MV-4-11 (cell line): ENCODE measurements around the gene RSF1.

Experiments used
- DNase-seq: peaks from one replicate; lab custom pipeline; 2025; lab: John Stamatoyannopoulos, UW

Gene RSF1

DNA sequence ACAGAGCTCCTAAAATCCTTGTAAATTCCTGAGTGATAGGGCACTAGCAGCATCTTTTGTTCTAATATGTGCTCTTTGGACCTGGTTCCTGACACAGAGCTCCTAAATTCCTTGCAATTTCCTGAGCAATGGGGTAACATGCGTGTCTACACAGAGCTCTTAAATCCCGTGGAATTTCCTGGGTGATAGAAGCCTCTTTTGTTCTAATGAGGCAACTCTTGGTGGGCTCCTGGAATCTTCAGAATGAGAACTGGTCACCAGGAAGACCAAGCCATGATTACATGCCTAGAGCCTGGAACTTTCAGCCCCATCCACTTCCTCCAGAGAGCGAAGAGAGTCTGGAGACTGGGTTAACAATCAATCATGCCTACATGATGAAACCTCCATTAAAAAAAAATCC lies 19.0 kb downstream of the RSF1 start:
- no peak for DNase-seq

DNA sequence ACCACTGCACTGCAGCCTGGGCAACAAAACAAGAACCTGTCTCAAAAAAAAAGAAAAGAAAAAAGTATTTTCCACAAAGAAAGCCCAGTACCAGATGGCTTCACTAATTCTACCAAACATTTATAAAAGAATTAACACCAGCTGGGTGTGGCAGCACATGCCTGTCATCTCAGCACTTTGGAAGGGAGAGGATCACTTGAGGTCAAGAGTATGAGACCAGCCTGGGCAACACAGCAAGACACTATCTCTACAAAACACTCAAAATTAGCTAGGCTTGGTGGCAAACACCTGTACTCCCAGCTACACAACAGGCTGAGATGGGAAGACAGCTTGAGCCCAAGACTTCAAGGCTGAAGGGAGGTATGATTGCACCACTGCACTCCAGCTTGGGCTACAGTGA lies 20.1 kb downstream of the RSF1 start:
- DNase-seq, result no peak

DNA sequence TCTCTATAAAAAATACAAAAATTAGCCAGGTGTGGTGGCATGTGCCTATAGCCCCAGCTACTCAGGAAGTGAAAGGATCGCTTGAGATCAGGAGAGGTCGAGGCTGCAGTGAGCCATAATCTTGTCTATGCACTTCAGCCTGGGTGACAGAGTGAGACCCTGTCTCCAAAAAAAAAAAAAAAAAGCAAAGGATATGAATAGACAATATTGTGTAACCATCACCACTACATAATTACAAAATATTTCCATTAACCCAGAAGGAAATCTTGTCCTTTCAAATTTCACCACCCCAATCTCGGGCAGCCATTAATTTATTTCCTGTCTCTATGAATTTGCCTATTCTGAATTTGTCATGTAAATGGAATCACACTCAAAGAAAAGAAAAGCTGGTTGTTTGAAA lies 21.2 kb downstream of the RSF1 start:
- no peak for DNase-seq

DNA sequence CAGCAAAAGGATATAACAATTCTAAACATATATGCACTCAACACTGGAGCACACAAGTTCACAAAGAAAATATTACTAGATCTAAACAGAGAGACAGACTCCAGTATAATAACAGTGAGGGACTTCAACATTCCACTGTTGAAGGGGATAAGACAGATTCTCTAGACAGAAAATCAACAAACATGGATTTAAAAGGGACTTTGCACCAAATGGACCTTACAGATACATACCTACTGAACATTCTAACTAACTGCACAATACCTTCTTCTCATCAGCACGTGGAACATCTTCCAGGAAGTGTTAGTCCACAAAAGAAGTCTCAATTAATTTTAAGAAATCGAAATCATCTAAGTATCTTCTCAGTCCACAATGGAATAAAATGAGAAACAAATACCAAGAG lies 26.6 kb downstream of the RSF1 start:
- DNase-seq, result no peak

DNA sequence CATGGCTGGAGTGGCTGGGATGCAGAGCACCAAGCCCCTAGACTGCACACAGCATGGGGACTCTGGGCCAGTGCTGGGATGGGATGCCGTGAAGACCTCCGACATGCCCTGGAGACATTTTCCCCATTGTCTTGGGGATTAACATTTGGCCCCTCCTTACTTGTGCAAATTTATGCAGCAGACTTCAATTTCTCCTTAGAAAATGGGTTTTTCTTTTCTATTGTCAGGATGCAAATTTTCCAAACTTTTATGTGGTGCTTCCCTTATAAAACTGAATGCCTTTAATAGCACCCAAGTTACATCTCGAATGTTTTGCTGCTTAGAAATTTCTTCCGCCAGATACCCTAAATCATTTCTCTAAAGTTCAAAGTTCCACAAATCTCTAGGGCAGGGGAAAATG lies 29.2 kb downstream of the RSF1 start:
- DNase-seq, result no peak

DNA sequence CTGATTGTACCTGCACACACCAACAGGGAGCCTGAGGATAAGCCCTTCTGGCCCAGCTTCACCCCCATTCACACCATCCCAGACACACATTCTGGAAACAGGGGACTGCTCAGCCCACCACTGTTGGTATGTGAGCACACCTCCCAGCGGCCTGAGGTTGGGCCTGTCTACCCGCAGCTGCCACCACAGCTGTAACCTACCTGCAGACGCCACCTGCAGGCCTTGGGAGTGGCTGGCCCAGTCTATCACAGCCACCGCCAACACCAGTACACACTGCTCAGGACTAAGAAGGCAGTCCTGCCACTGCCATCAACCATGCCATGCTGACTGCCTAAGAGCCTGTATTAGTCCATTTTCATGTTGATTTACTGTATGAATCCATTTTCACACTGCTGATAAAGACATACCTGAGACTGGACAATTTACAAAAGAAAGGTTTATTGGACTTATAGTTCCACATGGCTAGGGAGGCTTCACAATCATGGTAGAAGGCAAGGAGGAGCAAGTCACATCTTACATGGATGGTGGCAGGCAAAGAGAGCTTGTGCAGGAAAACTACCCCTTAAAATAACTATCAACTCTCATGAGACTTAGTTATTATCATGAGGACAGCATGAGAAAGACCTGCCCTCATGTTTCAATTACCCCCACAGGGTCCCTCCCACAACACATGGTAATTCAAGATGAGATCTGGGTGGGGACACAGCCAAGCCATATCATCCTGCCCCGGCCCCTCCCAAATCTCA lies 30.6 kb downstream of the RSF1 start:
- DNase-seq, result no peak

DNA sequence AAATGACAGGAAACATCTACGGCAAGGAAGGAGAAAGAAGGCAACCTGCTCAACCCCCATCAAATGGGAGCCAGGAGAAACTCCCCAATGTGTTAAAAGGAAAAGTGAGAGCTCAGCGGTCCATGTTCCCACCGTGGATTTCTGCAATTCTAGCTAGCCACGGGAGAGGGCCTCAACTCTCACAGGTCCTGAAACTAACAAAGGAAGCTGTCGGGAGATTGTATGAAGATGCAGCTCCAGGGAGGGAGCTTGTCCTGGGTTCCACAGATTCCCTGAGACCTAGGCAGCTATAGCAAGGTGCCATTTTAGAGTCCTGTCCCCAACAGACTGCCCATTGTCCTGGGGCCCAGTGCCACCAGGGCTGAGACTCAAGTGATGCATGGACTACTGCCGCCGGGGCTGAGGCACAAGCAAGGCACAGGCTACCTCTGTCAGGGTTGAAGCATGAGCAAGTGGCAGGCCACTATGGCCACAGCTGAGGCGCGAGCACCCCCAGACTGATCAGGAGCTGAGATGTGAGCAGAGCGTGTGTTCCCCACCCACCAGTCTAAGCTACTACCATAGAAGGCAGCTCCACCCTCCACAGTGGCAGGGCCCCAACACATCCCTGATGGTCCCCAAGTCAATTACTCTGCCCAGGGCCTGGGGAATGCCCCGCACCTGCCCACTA lies 31.3 kb downstream of the RSF1 start:
- no peak for DNase-seq

DNA sequence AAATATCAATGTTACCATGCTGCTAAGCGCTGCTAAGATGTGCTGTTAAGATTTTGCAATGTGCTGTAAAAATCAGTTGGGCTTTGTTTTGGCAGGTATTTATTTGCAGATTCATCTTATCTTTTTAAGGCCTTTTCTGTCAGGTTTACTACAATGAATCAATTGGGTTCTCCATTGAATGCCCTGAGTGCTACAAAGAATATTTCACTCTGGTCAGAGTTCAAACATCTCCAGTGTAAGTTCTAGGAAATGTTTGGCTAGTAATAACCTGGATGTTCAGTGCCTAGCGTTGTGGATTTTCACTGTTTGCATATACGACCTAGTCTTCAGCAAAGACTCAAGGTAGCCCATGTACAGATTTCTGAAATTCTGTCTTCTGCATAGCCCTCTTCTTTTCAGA lies 36.0 kb downstream of the RSF1 start:
- DNase-seq, result no peak

DNA sequence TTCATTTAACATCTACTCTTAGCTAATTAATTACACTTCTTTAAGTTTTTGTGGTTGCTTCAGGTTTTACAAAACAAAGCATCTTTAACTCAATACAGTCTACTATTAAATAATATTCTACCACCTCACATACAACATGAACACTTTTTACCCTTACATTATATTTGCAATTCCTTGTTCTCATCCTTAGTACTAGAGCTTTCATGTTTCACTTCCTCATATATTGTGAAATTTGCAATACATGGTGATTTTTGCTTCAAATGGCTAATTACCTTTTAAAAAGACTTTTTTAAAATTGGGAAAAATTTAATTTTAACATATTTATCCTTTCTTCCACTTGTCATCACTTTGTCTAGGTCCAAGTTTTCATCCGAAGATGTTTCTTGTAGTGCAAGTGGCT lies 37.5 kb downstream of the RSF1 start:
- DNase-seq, result peak; percentile 44

DNA sequence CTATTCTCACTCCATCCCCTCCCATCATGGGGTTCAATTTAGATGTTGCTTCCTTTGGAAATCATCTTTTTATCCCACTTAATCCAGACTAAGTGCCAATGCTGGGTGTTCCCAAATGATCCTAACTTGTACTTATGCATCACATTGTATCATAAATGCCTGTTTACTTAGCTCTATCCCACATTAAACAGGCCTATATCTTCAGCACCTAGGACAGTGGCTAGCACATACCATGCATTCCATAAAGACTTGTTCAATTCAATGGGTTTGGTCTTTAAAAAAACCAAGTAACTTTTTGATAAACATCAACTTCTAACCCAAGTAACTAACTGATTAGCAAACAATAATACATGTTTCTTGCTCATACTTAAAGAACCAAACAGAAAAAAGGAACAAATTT lies 40.6 kb downstream of the RSF1 start:
- no peak for DNase-seq

DNA sequence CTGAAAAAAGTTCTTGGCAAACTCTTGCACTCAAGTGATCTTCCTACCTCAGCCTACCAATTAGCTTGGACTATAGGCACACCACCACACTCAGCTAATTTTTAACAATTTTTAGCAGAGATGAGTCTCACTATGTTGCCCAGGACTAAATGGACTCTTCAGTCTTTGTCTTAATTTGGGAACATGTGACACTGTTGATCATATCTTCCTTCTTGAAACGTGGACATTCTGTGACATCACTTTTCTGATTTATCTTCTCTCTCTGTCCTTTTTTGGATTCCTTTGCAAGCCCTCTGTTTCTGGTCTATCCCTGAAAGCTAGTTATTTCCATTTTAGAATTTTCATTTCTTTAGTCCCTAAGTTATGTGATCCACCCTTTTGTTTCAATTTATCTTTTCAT lies 42.0 kb downstream of the RSF1 start:
- DNase-seq, result no peak

DNA sequence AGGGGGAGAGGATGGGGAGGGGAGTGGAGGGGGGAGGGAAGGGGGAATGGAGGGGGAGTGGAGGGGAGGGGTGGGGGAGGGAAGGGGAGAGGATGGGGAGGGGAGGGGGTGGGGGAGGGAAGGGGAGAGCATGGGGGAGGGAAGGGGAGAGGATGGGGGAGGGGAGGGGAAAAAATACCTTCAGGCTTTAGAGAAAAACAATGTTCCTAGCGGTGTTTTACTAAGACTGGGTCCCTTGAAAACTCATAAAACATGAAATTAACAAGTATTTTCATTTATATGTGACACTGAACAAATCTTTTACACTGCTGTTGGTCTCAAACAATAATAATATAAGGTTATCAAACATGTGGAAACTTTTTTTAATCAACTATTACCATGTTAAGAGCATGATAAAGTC lies 42.4 kb downstream of the RSF1 start:
- no peak for DNase-seq

DNA sequence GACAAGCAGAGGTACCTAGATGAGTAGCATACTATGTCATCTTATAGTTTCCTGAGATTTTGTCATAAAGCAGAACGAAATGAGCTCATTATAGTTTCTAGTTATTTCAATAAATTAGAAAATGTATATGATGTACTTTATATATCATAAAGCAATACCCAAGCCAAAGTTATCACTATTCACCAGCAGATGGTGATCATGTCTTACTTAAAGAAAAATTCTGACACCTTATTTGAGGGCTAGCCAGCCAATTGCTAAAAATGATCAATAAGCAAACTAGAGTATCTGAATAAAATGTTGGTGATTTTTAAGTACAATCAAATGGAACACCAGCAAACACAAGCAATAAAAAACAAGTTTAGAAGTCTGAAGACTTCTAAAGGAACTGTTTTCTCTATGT lies 44.1 kb downstream of the RSF1 start:
- DNase-seq, result peak; percentile 12

DNA sequence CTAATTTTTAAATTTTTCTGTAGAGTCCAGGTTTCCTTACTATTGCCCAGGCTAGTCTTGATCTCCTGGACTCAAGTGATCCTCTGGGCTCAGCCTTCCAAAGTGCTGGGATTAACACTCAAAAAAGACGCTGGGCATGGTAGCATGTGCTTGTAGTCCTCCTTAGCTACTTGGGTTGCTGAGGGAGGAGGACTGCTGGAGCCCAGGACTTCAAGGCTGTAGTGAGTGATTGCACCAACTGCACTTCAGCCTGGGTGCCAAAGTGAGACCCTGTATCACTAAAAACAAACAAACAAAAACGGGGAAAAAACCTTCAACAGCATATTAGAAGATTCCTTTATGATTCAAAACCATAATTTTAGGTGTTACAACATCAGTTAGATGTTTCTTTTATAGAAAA lies 44.6 kb downstream of the RSF1 start:
- DNase-seq, result no peak

DNA sequence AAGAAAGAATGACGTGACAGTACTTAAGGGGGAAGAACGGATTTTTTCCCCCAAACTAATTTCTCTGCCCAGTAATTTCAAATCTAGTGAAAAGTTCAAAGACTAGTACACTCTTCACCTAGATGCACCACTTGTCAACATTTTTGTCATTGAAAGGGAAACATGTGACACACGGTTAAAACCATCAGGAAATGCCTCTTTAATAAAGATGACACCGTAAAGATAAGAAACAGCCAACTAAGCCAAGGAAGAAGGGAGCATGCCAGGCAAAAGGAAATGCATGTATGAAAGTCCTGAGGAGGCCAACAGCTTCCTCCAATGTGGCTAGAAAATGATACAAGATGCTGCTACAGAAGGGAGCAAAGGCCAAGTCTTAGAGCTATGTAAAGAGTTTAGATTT lies 49.4 kb downstream of the RSF1 start:
- DNase-seq, result no peak

DNA sequence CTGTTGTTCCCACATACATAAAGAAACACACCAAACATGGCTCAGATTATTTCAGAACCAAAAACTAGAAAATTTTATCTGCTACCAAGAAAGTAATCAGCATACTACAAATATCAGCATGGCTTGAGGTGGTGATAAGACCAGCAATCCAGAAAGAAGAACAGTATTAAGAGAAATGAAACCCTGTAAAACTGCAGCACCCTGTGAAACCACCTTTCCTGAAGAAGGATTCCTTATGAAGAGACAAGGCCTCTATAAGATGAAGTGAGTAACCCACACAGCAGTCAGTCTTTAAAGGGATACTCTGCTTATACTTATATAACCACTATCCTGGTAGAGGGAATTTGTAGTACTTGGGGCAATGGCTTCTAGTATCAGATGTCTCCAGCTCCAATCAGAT lies 49.9 kb downstream of the RSF1 start:
- DNase-seq, result peak; percentile 64

DNA sequence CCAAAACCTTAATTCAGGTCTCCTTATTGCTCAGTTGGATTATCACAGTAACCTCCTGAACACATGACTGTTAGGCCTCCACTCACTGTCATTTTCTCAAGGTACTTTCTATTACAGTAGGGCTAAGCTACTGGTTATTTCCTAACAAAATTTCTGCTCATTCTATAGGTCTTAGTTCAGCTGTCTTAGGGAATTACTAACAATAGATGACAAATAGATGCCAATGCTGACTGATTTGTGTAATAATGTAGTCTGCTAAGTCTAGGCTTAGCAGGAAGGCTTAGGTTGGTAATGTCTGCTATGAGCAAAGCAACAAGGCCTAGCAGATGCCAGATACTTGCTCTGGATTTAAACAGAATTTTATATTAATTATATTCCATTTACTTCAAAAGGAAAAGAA lies 58.1 kb downstream of the RSF1 start:
- no peak for DNase-seq

DNA sequence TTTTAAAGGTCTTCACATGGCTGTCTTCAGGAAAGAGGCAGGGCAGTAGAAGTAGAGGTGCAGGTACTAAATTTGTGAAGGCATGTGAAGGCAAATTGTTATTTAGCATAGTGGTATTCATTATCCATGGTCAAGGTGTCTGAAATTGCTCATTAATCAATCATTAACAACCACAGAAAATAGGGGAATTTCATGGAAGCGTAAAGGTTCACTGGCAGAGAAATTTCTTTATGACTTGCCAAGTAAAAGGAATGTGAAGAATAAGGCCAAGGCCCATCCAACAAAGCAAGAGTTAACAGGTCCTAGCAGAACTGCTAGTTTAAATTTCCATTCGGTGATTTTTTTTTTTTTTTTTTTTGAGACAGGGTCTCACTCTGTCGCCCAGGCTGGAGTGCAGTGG lies 59.0 kb downstream of the RSF1 start:
- DNase-seq, result no peak

DNA sequence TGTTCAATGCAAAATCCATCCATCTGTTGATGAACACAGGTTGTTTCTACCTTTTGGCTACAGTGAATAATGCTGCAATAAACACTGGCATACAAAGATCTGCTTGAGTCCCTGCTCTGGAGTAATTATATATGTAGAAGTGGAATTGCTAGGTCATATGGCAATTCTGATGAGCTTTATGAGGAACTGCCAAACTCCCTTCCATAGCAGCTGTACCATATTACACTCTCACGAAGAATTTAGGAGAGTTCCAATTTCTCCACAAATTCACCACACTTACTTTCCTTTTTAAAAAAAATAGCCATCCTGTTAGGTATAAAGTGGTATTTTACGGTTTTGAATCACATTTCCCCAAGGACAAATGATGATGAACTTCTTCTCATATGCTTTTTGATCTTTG lies 62.2 kb downstream of the RSF1 start:
- DNase-seq, result no peak

DNA sequence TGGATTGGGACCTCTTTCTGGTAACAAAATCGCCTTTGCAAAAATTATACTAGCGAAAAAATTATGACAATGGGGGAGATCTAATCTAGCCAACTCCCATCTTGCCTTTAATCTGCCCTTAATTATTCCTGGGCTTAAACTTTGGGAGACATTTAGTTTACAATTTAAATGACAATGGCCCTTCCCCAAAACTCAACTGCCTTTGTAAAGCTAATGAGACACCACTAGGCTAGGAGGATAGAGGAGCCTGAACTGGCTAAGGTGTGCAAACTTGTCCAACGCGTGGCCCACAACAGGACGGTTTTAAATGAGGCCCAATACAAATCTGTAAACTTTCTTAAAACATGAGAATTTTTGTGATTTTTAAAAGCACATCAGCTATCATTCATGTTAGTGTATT lies 67.3 kb downstream of the RSF1 start:
- DNase-seq, result no peak

DNA sequence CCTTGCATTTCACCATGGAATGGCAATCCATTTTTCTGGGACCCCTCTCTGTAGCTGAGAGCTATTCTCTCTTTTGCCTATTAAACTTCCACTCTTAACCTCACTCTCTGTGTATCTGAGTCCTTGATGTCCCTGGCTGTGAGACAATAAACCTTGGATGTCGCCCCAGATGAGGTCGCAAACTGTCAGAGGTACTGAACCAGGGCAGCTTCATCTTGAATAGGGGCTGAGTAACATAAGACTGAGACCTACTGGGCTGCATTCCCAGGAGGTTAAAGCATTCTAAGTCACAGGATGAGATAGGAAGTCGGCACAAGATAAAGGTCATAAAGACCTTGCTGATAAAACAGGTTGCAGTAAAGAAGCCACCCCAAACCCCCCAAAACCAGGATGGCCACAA lies 68.0 kb downstream of the RSF1 start:
- DNase-seq, result no peak

DNA sequence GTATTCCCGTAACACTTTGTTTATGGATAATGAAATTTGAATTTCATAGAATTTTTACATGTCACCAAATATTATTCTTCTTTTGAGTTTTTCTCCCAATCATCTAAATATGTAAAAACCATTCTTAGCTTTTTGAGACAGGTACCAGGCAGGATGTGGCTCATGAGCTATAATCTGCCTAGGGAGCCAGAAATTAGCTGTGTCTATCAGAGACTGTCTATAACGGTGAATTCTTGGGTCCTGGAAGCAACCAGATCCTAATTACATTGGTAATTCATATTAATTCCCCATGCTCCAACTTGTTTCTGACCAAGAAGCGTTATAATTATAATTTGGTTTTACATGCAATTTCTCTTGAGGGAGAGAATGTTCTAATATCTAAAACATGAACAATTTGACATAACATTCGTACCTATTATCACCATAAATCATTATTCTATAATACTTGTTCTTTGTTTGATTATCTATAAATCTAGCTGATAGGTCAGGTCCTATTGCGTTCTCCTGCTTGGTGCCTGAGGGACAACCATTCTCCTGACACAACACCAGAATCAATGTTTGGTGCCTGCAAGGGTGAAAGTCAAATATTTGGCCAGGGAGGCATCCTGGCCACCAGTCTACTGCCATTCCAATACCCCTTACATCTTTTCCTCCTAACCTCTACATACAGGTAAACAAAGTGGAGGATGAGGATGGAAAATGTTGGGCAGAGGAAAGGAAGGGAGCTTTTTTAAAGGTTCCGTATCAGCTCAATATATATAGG lies 69.9 kb downstream of the RSF1 start:
- DNase-seq, result no peak

DNA sequence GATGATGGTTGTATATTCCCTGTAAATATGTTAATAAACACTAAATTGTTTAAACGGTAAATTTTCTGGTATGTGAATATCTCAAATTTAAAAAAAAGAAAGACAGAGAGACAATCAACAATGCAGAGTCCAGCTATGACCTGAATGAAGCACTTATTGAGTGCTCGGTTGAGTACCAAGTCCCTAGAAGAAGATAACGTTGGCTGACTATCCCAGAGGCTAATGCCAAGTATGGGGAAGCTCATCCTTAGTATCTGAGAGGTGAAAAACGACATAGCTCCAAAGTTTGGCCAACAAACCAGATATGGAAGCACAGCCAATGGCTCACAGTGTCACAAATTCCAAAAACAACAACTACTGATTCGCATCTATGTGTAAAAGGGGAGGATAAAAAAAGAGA lies 71.3 kb downstream of the RSF1 start:
- DNase-seq, result no peak
